ENCODE results near the gene FAM53A.
"Not testable (repeated sequence)": the region's sequence is repeated elsewhere in the genome, so short reads cannot be mapped to it uniquely, and the experiment has no call there.

FAM53A gene

DNA sequence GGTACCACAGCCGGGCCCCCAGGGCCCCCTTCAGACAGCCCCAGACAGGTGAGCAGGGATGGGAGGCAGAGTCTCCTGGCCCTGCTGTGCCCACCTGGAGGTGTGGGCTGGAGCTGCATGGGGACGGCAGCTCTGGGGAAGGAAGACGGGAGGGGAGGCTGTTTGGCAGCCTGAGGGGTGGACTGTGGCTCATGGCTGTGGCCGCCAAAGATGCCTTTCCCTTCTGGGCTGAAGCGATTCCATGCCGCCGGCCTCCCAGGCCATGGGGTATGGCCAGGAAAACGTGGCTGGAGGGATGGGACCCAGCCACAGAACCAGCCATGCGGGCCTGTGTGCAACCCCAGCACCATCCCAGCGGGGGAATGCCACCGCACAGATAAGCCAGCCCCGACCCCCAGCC lies 65.7 kb downstream of the FAM53A start:
- DNase-seq: no peak

DNA sequence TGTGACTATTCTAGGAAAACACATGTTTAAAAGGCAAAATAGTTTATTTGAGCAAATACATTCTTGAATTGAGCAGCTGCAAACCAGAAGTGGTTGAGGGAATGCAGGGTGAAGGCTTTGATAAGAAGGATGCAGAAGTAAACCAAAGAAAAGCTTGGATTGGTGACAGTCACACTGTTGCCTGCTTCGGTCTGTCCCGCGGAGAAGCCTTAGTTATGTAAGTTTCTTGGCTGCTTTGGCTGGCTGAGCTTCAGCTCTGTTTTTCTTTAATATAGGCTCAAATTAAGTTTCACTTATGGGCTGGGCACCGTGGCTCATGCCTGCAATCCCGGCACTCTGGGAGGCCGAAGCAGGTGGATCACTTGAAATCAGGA lies 67.6 kb downstream of the FAM53A start:
- no peak for DNase-seq

GRCh38 chr4:1615786-1616556 lies 68.1 kb downstream of the FAM53A start:
- DNase-seq: no peak

DNA sequence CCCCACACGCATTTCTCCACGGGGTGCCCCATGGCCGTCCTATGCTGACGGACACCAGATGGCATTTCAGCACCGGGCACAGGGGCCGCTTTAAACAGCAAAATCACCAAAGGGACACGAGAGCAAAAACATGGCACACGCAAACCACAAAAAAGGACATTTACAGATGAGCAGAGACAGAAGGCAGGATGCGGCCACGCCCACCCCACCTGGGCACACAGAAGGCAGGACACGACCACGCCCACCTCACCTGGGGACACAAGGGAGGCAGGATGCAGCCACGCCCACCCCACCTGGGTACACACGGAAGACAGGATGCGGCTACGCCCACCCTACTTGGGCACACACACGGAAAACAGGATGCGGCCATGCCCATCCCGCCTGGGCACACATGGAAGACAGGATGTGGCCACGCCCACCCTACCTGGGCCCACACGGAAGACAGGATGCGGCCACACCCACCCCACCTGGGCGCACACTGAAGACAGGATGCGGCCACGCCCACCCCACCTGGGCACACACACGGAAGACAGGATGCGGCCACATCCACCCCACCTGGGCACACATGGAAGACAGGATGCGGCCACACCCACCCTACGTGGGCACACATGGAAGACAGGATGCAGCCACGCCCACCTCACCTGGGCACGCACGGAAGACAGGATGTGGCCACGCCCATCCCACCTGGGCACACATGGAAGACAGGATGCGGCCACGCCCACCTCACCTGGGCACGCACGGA lies 69.1 kb downstream of the FAM53A start:
- DNase-seq: peak; percentile 20

DNA sequence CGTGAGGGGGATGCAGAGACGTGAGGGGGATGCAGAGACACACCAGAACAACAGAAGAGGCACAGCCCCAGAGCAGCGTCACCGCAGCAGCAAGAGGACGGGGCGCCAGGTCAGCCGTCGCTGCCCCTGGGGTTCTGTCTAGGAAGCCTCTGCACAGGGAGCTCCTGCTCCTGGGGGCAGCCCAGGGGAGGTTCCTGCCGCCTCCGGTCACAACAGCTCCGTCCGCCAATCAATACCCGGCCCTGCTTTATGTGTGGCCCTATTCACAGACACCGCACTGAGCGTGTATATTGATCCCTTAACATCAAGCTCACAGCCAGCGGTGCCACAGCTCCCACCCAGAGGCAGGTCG lies 69.6 kb downstream of the FAM53A start:
- DNase-seq: no peak

DNA sequence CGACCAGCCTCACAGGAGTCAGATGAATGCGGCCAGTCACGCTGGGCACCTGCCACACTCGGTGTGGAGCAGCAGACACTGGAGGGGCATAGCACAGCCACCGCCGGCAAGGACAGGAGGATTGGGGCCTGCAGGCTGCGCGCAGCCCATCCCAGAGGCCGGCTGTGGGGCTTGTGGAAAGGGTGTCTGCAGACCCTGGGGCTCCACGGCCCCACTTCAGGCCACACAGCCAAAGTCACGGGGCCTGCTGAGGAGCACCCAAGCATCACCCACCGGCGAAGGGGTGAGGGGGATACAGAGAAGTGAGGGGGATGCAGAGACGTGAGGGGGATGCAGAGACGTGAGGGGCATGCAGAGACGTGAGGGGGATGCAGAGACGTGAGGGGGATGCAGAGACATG lies 70.1 kb downstream of the FAM53A start:
- no peak for DNase-seq

DNA sequence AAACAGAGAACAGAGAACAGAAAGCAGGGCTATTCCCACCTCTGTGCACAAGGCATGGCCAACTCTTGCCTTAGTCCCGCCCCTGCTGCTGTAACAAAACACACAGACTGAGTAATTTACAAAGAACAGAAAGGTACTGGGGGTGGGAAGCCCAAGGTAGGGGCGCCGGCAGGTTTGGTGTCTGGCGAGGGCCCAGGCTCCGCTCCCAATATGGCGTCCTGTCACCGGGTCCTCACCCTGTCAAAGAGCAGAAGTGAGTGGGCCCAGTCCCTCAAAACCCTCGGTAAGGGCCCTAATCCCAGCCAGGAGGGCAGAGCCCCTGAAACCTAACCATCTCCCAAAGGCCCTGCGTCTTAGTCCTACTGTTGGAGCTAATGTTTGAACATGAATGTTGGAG lies 71.0 kb downstream of the FAM53A start:
- no peak for DNase-seq

DNA sequence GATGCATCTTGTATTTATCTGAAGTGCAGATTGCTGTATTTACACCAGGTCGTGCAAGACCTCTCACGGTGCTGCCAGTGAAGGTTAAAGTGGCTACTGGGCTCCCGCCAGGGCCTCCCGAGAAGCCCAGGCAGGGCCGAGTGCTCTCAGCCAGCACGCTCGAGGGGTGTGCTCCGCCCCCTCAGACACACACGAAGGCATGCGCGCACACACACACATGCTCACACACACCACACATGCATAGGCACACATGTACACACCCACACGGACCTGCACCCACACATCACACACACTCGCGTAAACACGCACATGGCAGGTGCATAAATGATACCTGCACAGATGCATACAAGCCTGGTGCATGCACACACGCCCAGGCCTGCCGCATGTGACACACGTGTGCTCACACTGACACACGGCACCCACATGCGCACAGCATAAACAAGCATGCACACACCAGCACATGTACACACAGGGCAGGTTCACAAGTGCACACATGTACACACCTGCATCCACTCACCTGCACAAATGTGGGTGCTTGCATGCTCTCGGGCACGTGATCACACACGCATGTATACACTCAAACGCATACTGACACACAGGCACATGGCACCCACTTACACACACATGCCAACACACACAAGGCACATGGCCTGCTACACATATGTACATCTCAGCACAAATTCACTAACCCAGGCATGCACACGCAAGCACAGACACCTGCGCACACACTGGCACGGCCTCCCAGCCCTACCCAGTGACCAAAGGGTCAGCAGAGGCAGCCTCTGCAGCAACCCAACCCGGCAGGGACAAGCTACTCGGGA lies 71.6 kb downstream of the FAM53A start:
- no peak for DNase-seq

DNA sequence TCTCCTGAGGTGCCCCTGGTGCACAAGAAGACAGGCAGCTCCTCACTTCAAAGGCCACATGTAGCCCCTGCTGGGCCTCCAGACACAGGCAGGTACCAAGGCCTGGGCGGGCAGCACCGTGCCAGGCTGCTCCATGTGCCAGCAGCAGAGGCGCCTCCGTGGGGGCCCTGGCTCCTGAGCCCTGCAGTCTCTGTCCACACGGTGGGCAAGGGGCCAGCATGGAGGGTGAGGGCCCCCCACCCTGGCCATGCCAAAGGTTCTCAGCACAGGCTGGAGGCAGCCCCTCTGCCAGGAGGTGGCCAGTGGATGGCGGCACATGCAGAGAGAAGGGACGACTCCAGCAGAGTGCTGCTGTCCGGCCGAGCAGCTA lies 72.6 kb downstream of the FAM53A start:
- DNase-seq: no peak

- DNase-seq: no peak
These were observed 73.2 kb downstream of the FAM53A start for GRCh38 chr4:1610791-1611500.

DNA sequence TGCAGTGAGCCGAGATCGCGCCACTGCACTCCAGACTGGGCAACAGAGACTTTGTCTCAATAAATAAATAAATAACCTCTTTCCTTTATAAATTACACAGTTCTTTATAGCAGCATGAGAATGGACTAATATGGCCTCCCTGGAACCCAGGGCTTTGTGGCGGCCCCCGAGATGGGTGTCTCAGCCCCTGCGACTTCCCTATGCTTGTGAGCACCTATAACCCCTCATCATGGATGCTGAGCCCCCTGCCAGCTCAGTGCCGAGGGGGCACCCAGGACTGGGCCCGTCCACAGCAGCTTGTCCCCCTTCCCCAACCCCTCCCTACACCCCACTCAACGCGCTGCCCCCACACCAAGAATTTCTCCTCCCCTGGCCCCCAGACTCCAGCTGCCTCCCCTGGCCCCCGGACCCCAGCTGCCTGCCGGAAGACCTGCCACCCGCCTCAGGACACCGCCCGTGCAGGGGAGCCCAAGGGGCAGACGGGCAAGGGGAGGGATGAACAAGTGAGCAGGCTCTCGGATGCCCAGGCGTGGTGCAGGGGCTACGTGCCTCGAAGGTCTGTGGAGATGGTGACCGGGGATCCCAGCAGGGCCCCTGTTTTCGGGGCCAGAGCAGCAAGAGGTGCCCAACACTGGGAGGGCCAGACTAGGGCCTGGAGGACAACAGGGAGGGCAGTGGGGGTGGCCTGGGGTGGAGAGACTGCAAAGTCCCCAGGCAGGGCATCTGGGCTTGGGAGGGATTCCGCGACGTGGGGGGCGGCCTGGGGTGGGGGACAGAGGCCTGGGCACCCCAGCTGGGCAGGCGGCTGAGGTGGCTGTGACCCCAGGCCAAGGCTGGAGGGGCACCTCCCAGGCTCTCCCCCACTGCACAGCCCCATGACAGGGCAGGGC lies 74.0 kb downstream of the FAM53A start:
- DNase-seq: no peak

GRCh38 chr4:1608821-1609500 lies 75.2 kb downstream of the FAM53A start:
- no peak for DNase-seq

GRCh38 chr4:1608196-1608820 lies 75.8 kb downstream of the FAM53A start:
- DNase-seq: no peak

GRCh38 chr4:1607436-1608195 lies 76.5 kb downstream of the FAM53A start:
- not testable (repeated sequence) for DNase-seq

DNA sequence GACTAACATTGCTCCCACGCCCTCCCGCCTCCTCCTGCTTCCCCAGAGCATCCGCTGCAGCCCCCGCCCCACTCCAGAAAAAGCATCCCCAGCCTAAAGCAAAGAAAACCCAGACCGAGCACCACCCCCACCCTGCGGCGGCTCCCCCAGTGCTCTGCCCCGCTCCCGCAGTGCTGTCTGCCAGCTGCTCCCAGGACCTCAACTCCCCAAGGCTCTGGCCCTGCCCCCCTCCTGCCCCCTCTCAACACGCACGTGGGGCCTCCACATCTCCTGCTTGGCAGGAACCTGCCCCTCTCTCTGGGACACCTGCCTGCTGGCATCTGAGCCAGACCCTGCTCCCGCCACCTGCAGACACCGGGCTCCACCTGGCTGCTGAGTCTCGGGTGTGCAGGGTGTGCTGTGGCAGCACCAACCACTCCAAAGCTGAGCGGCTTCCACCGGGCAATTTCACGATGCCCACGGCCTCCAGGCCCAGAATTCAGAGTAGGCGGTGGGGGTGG lies 79.4 kb downstream of the FAM53A start:
- DNase-seq: peak; percentile 77

DNA sequence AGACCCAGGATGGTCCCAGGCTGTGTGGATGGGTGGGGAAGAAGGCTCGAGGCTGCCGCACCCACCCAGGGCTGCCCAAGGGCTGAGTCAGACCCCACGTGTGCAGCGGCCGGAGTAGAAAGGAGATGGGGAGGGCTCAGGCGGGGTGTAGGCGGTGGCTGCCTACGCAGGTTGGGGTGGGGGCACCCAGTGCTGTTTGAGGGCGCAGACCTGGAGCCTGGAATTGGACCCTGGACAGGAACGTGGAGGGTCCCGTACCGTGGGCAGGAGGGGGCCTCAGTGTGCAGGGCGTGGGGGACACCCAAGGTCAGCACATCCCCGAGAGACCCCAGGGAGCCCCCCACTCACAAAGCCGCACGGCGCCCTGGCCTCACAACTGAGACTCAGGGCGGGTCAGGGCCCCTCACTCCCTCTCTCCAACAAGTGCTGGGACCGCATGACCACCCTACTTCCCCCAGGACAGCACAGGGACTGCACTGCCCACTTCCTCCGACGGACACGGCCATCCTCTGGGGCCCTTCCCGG lies 79.9 kb downstream of the FAM53A start:
- no peak for DNase-seq

DNA sequence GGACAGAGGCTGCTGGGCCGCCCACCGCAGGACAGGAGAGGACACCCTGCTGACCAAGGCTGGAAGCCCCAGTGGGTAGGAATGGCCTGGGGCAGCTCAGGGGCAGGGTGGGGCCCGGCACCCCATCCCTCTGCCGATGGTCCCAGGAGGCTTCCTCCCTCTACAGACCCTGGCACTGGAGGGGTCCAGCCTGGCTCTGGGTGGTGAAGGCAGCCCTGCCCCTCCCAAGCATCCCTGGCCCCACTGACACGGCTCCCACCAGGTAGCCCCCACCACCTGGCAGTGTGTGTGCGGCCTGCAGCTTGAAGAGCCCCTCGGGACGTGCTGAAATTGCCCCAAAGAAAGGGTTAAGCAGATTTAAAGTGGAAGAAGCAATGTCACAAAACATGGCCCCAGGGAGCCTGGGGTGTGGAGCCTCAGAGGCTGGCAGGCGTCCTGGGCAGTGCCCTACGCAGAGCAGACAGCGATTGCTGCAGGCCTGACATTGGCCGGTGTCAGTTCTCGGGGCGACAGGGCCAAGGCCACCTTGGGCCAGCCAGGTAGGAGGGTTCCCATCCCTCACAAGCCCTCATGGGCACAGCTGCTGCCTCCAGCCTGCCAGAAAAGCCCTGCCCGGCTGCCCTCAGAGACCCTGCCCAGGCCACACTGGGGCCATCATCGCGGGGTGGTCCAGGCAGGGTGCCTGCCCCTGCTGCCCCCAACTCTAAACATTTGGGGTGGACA lies 80.5 kb downstream of the FAM53A start:
- no peak for DNase-seq

- no peak for DNase-seq
These were observed 81.3 kb downstream of the FAM53A start for GRCh38 chr4:1602655-1603412.

Data from CD4-positive, alpha-beta T cell treated with Interleukin-12 subunit alpha and Interleukin-12 subunit beta, for 1 hour (primary cell).